ENCODE results near the gene HNRNPLL.

DNA sequence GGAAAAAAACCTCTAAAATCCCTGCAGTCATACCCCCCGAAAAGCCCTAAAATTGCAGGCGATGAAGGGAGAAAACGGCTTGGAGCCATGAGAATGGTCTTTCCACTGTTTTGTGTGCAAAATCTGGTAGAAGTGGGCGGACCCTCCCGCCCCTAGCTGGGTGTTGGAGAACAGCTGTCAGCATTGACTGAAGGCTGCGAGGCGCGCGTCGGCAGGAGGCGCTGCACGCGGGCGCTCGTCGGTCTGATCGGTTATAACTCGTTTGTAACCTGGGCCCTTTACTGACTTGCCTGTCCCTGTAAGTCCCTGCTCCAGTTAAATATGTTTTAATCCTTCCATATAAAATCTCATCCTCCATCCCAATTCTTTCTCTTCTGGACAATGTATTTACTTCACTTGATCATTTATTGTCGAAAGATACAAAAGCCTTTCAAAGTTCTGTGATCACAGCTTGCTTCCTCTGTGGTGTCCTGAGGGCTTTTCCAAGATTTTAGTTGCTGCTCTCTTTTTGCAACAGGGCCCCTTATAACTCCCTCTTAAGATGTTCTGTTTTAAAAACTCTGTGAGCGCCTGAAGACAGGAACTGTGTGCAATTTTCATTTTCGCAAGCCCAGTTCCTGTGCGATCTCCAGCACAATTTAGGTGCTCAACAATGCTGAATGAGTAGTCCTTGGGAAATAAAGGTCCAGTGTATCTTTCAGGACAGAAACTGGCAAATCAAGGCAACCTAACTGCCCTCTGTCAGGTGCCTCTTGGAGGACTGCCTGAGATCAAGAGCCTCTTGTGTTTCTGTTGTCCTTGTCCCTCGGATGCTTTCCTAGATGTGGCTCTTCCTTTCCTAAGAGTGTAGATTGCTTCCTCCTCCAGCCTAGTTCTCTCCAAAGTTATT, 918 bp upstream of the HNRNPLL start:
- no peak for TF ChIP-seq POLR2A (IDR thresholded peaks at IDR 0.05)
- peak; percentile 55 to 94 (median 82) for TF ChIP-seq CTCF (IDR thresholded peaks at IDR 0.05 in 8 of 11, conservative IDR thresholded peaks at IDR 0.05 in 3 of 11)
- TF ChIP-seq POLR2AphosphoS5 (IDR thresholded peaks at IDR 0.05), result peak in 1 of 3 donors; percentile 35
